Nephron (organoid): ENCODE results near the gene ZNF277.

ENCODE experiments used
- H3K27ac Mint-ChIP-seq, 3 experiments: 2 replicates each; pipeline ENCODE4 v1.8.0; 2020; ENCODE audit warnings: mixed read lengths in 3 of 3, mild to moderate bottlenecking in 2 of 3, moderate library complexity in 1 of 3
- H3K27me3 Mint-ChIP-seq: 2 replicates; pipeline ENCODE4 v1.8.0; 2021; ENCODE audit warnings: low read depth, mild to moderate bottlenecking, moderate library complexity, mixed read lengths
- H3K36me3 Mint-ChIP-seq: 2 replicates; pipeline ENCODE4 v1.8.0; 2020; ENCODE audit warnings: low read depth, mixed read lengths
- H3K4me1 Mint-ChIP-seq: 2 replicates; pipeline ENCODE4 v1.8.0; 2020; ENCODE audit warnings: mixed read lengths
- H3K4me3 Mint-ChIP-seq, 3 experiments: 2 replicates each; pipeline ENCODE4 v1.8.0; 2020; ENCODE audit warnings: mild to moderate bottlenecking in 3 of 3, mixed read lengths in 3 of 3, moderate library complexity in 2 of 3
- H3K9me3 Mint-ChIP-seq: 2 replicates; pipeline ENCODE4 v1.8.0; 2020; ENCODE audit warnings: mixed read lengths
- TF ChIP-seq, protein P1 (sequence below), 3 experiments: fragments of 200-600 bp; sonication (generic); IDR thresholded peaks; one replicate each; pipeline ENCODE4 v1.5.0; 2021; ENCODE audit warnings: antibody characterized with exemption in 3 of 3; ENCODE audit not compliant: unreplicated experiment in 3 of 3

ZNF277 gene

DNA sequence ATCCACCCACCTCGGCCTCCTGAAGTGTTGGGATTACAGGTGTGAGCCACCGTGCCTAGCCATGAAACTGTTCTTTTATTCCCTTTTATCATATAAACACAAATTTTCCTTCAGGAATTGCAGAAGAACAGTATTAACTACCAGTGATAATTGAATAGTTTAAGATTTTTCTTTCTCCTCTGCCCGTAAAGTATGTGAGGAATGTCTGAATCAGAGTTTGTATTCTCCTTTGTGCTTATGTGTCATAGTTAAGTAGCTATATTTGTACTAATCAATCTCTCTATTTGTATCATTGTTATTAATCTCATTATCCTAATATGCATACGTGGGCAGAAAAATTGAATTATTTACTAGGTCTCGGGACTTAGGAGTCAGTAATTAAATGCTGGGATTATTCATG is 83.6 kb downstream of the ZNF277 start:
- Mint-ChIP-seq H3K4me1 (peaks cover 18% of the 10 kb centered on the region), H3K36me3 (peaks cover 4% of the 10 kb centered on the region), H3K9me3 (no peaks in the 10 kb centered on the region), H3K4me3 (no peak overlapping the region), H3K27ac (peak overlapping the region in 1 of 3 experiments; percentile 53), H3K27me3 (no peaks in the 10 kb centered on the region)
- TF ChIP-seq, protein P1, sequence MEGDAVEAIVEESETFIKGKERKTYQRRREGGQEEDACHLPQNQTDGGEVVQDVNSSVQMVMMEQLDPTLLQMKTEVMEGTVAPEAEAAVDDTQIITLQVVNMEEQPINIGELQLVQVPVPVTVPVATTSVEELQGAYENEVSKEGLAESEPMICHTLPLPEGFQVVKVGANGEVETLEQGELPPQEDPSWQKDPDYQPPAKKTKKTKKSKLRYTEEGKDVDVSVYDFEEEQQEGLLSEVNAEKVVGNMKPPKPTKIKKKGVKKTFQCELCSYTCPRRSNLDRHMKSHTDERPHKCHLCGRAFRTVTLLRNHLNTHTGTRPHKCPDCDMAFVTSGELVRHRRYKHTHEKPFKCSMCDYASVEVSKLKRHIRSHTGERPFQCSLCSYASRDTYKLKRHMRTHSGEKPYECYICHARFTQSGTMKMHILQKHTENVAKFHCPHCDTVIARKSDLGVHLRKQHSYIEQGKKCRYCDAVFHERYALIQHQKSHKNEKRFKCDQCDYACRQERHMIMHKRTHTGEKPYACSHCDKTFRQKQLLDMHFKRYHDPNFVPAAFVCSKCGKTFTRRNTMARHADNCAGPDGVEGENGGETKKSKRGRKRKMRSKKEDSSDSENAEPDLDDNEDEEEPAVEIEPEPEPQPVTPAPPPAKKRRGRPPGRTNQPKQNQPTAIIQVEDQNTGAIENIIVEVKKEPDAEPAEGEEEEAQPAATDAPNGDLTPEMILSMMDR (IDR thresholded peaks at IDR 0.05; ENCODE audit: unreplicated experiment in 3 of 3): no peak

DNA sequence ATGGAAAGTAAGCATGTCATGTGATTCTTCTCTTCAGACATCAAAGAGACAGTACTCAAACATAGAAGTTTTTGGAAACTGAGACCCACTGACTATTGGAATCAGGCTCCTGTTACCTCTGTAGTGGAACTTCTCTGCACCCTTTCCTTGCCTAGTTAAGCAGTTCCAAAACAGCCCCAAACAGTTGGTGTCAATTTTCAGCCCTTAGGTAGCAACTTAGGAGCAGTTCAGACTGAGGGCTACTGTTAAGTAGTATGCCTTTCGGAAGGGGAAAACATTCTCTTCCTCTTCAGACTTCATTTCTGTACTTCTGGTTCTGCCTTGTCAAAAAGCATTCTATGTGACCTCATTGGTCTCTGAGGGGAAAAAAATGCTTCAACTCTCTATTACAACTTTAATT is 85.7 kb downstream of the ZNF277 start:
- TF ChIP-seq, protein P1 (IDR thresholded peaks at IDR 0.05; ENCODE audit: unreplicated experiment in 3 of 3): no peak
- H3K36me3 Mint-ChIP-seq: peaks cover 4% of the 10 kb centered on the region
- H3K27ac Mint-ChIP-seq: peak overlapping the region in 2 of 3 experiments; percentile 33 to 43
- H3K4me1 Mint-ChIP-seq: peaks cover 5% of the 10 kb centered on the region
- no peaks in the 10 kb centered on the region for H3K27me3 Mint-ChIP-seq
- H3K9me3 Mint-ChIP-seq: no peaks in the 10 kb centered on the region
- no peak overlapping the region for H3K4me3 Mint-ChIP-seq

DNA sequence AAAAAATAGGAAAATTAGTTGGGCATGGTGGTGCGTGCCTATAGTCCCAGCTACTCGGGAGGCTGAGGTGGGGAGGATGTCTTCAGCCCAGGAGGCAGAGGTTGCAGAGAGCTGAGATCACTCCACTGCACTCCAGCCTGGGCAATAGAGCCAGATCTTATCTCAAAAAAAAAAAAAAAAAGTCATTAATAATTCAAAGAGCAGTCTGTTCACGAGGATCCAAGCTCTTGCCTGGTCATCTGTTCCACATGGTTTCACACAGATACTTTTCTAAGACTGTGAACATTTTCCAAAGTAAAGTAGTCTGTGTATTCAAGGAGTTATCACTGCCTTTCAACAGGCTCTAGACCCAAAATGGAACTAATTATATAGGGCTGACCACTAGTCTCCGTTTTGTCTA is 86.9 kb downstream of the ZNF277 start:
- Mint-ChIP-seq H3K4me3 (no peak overlapping the region), H3K27me3 (no peaks in the 10 kb centered on the region), H3K4me1 (peaks cover 5% of the 10 kb centered on the region), H3K27ac (peak overlapping the region in 1 of 3 experiments; percentile 37), H3K9me3 (no peaks in the 10 kb centered on the region), H3K36me3 (peaks cover 5% of the 10 kb centered on the region)
- TF ChIP-seq, protein P1 (IDR thresholded peaks at IDR 0.05; ENCODE audit: unreplicated experiment in 3 of 3): no peak

DNA sequence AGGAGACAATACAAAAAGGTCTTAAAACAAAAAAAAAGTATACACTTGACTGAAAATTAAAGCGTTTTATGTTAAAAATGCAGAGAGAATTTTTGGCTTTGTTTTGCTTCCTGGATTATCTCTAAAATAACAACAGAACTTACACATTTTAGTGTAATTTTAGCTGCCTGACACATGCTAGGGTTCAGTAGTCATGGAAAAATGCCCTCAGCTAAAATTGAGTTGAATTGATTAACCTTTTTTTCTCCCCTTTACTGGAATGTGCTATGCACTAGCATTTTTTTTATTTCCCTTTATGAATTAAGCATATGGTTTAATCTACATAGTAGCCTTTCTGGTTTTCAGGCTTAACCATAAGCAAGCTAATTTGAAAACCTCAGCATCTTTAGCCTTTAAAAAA is 89.9 kb downstream of the ZNF277 start:
- Mint-ChIP-seq H3K9me3 (no peaks in the 10 kb centered on the region), H3K27me3 (no peaks in the 10 kb centered on the region), H3K36me3 (peaks cover 24% of the 10 kb centered on the region), H3K27ac (peak overlapping the region in 1 of 3 experiments; percentile 55), H3K4me3 (no peak overlapping the region), H3K4me1 (no peaks in the 10 kb centered on the region)
- TF ChIP-seq, protein P1 (IDR thresholded peaks at IDR 0.05; ENCODE audit: unreplicated experiment in 3 of 3): no peak

DNA sequence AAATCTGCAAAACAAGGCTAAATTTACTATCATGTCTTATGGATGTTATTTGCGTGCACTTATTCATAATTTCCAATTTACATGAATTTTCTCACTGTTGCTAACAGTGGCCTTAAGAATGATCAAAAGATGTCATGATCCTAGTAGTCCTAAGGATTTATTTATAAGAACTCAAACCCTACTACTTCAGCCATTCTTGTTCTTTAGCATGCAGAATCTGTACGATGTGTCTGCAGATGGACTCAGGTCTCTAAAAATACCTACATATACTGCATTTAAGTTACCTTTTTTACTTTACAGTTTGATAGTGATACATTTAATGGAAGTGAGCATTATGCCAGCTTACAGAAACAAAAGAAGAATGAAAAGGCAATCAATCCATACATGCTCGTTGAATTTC is 91.2 kb downstream of the ZNF277 start:
- Mint-ChIP-seq H3K9me3 (no peaks in the 10 kb centered on the region), H3K4me1 (no peaks in the 10 kb centered on the region), H3K4me3 (no peak overlapping the region), H3K27ac (peak overlapping the region in 1 of 3 experiments; percentile 12), H3K36me3 (peaks cover 24% of the 10 kb centered on the region), H3K27me3 (no peaks in the 10 kb centered on the region)
- TF ChIP-seq, protein P1 (IDR thresholded peaks at IDR 0.05; ENCODE audit: unreplicated experiment in 3 of 3): no peak

DNA sequence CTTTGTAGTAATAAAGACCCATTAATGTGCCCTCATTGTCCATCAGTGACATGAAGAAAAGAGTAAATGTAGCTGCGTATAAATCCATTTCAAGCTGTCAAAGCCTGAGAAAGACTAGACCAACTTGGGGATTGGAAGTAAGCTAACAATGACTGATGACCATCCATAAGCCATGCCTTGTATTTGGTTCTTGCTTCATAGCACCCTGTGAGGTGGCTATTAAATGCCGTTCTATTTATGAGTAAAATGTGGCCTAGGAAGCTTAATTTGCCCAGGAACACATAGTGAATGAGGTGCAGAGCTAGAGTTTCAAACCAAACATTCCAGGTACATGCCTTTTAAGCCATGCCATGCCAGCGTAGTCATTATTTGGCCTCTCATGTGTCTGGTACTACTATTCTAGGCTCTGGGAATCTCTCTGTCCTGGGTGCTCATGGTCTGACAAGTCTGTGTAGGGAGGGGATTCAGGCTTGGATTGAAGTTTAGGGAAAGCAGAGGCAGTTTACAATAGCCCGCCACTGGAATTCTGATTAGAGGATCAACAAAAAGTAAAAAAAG is 92.1 kb downstream of the ZNF277 start:
- no peaks in the 10 kb centered on the region for H3K27me3 Mint-ChIP-seq
- H3K9me3 Mint-ChIP-seq: no peaks in the 10 kb centered on the region
- no peaks in the 10 kb centered on the region for H3K4me1 Mint-ChIP-seq
- H3K4me3 Mint-ChIP-seq: no peak overlapping the region
- H3K36me3 Mint-ChIP-seq: peaks cover 24% of the 10 kb centered on the region
- no peak overlapping the region for H3K27ac Mint-ChIP-seq
- TF ChIP-seq, protein P1 (IDR thresholded peaks at IDR 0.05; ENCODE audit: unreplicated experiment in 3 of 3): no peak
